ENCODE data around the gene GLI2.

GLI2 gene

GRCh38 chr2:120737340-120738101 lies 1.9 kb downstream of the GLI2 start:
- no peak for DNase-seq (ENCODE audit: low read depth, low spot score)

- DNase-seq (ENCODE audit: low read depth, low spot score) = no peak
These were observed 2.4 kb downstream of the GLI2 start for GRCh38 chr2:120738117-120738516.

- no peak for DNase-seq (ENCODE audit: low read depth, low spot score)
These were observed 3.2 kb downstream of the GLI2 start for GRCh38 chr2:120738786-120739437.

GRCh38 chr2:120739438-120740090 lies 3.9 kb downstream of the GLI2 start:
- no peak for DNase-seq (ENCODE audit: low read depth, low spot score)

GRCh38 chr2:120740375-120740764 lies 4.7 kb downstream of the GLI2 start:
- no peak for DNase-seq (ENCODE audit: low read depth, low spot score)

- no peak for DNase-seq (ENCODE audit: low read depth, low spot score)
These were observed 5.3 kb downstream of the GLI2 start for GRCh38 chr2:120740765-120741524.

- no peak for DNase-seq (ENCODE audit: low read depth, low spot score)
These were observed 6.2 kb downstream of the GLI2 start for GRCh38 chr2:120741571-120742561.

- DNase-seq (ENCODE audit: low read depth, low spot score) = no peak
These were observed 8.0 kb downstream of the GLI2 start for GRCh38 chr2:120743657-120744056.

GRCh38 chr2:120744817-120745216 lies 9.1 kb downstream of the GLI2 start:
- no peak for DNase-seq (ENCODE audit: low read depth, low spot score)

- DNase-seq (ENCODE audit: low read depth, low spot score) = no peak
These were observed 9.9 kb downstream of the GLI2 start for GRCh38 chr2:120745420-120746111.

GRCh38 chr2:120746144-120746543 lies 10.5 kb downstream of the GLI2 start:
- no peak for DNase-seq (ENCODE audit: low read depth, low spot score)

GRCh38 chr2:120747281-120747680 lies 11.6 kb downstream of the GLI2 start:
- no peak for DNase-seq (ENCODE audit: low read depth, low spot score)

- DNase-seq (ENCODE audit: low read depth, low spot score) = no peak
These were observed 12.0 kb downstream of the GLI2 start for GRCh38 chr2:120747706-120748105.

- DNase-seq (ENCODE audit: low read depth, low spot score) = no peak
These were observed 12.6 kb downstream of the GLI2 start for GRCh38 chr2:120748310-120748709.

- no peak for DNase-seq (ENCODE audit: low read depth, low spot score)
These were observed 13.1 kb downstream of the GLI2 start for GRCh38 chr2:120748741-120749140.

GRCh38 chr2:120749506-120750431 lies 14.1 kb downstream of the GLI2 start:
- DNase-seq (ENCODE audit: low read depth, low spot score) = no peak

GRCh38 chr2:120750488-120751210 lies 15.0 kb downstream of the GLI2 start:
- DNase-seq (ENCODE audit: low read depth, low spot score) = no peak

- no peak for DNase-seq (ENCODE audit: low read depth, low spot score)
These were observed 15.9 kb downstream of the GLI2 start for GRCh38 chr2:120751553-120751952.

Data from activated naive CD8-positive, alpha-beta T cell treated with anti-CD3 and anti-CD28 coated beads, Interleukin-2, amount 50 U/mL, for 16 hours (primary cell).